CD4-positive, alpha-beta T cell treated with Interleukin-15 for 1 hour (primary cell): ENCODE results near the gene ZNF609.
A peak's percentile ranks its signal among the peaks of the same experiment; 100 is the strongest.

ENCODE experiments used
- DNase-seq: peaks from one replicate; pipeline ENCODE4 v3.0.0-alpha.2; 2020

The ZNF609 gene

GRCh38 chr15:64460206-64460723 lies at the start of gene ZNF609:
Gene ZNF609 (plus strand): TSS chr15:64460578. CDS start chr15:64499420, 38,842 bp downstream.
- peak; percentile 86 for DNase-seq

- DNase-seq, result no peak
Observed at GRCh38 chr15:64412216-64412615, 48.2 kb upstream of the ZNF609 start.

DNA sequence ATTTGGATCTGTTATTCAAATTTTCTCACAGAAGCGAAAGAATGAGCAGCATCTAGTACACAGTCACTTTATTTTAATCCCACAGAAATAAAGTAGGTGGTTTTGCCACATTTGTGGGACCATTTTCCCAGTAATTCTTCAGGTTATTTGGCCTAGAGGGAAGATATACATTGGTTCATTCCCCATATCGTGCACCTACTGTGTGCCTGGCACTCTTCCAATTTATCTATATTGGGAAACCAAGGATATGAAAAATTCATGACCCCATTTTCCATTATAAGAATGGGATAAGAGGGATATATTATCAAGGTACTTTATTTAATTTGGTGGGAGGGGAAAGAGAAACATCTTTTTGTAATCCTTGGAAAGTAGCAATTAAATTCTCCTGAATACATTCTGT lies 37.7 kb upstream of the ZNF609 start:
- no peak for DNase-seq

- no peak for DNase-seq
Observed at GRCh38 chr15:64423970-64424369, 36.4 kb upstream of the ZNF609 start.

- DNase-seq, result no peak
Observed at GRCh38 chr15:64425221-64425620, 35.2 kb upstream of the ZNF609 start.

GRCh38 chr15:64426845-64427465 lies 33.4 kb upstream of the ZNF609 start:
- DNase-seq, result no peak

GRCh38 chr15:64429448-64429847 lies 30.9 kb upstream of the ZNF609 start:
- no peak for DNase-seq

DNA sequence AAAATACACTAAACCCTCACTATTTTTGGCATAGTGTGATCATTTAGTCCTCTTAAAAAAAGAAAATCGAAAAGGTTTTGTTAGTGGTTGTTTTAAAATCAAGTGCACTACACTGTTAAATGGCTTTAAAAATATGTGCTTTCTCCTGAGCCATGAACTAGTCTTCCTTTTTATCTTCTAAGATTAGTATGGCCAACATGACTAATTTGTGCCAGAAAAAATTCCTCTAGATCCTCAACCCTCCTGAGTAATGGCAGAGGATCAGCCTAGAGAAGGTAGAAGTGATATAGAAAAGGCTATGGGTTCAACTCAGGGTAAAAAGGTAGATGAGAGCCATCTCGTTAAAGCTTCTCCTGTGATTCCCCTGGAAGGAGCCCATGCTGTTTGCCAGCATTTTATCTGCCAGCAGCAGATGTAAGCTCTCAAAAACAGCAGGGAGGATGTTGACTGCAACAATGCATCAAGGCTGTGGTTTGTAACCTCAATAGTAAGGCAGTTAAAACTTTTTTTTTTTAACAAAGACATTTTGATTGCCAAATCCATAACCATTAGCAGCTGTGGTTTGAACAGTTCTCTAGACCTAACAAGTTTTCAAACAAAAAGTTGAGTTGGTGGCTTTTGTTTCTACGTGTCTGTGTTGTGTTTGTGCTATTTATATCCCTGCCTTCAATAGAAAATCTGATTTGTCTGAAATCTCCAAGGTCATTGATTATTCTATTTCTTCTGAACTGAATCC lies 30.2 kb upstream of the ZNF609 start:
- DNase-seq, result peak; percentile 39

DNA sequence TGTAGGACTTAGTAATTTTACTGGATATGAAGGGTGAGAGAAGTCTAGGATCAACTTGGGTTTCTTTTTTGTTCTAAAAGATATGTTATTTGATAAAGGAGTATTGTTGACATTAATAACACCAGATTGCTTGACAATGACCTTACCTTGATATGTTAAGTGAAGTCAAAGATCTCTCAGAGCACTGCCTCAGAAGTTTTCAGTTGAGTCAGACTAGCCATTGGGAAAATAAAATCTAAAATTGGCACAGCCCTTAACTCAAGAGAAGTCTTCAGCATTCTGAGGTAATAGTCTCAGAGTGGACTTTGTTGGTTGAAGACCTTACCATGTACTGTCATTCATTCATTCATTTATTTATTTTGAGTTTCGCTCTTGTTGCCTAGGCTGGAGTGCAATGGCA lies 22.4 kb upstream of the ZNF609 start:
- DNase-seq, result no peak

- no peak for DNase-seq
Observed at GRCh38 chr15:64438653-64439447, 21.5 kb upstream of the ZNF609 start.

- DNase-seq, result no peak
Observed at GRCh38 chr15:64441852-64442251, 18.5 kb upstream of the ZNF609 start.

DNA sequence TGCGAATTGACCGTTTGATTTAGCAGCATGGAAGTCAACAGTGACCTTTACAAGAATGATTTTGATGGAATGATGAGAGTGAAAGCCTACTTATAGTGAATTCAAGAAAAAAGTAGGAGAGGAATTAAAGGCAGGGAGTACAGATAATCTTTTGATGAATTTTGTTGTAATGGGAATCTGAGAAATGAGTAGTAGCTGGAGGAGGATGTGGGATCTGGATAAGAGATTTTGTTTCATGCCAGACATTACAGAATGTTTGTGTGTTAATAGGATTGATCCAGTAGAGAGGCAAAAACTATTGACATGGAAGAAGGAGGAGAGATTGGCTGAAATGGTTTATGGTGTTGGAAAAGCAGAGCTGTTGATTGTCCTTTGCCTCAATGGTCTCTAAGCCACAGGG lies 17.4 kb upstream of the ZNF609 start:
- no peak for DNase-seq

- DNase-seq, result no peak
Observed at GRCh38 chr15:64443747-64444621, 16.4 kb upstream of the ZNF609 start.

- no peak for DNase-seq
Observed at GRCh38 chr15:64444836-64445235, 15.5 kb upstream of the ZNF609 start.

DNA sequence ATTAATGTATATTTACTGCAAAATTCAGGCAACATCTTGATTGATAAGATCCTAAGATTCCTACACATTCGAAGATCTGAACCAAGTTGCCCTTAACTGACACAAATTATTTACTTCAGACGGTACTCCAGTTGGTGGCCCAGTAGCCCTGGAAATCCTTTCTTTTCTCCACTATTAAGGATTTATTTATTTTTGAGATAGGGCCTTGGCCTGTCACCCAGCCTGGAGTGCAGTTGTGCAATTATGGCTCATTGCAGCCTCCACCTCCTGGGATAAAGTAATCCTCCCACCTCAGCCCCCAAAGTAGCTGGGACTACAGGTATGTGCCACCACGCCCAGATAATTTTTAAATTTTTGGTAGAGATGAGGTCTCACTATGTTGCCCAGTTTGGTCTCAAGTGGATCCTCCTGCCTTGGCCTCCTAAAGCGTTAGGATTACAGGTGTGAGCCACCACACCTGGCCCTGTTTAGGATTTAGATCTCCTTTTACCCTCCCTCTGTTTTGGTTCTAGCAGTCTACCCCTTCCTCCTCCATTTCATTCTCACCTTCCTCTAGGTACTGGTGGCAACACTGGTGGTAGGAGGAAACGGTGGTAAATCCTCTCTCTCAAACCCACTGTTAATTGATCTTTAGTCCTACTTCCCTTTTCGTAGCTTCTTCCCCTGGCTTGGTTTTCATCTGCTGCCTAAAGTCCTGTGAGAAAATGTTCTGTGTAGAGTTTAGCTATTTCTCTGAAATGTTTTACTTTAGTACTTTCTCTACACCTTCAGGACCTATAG lies 12.7 kb upstream of the ZNF609 start:
- DNase-seq, result no peak

DNA sequence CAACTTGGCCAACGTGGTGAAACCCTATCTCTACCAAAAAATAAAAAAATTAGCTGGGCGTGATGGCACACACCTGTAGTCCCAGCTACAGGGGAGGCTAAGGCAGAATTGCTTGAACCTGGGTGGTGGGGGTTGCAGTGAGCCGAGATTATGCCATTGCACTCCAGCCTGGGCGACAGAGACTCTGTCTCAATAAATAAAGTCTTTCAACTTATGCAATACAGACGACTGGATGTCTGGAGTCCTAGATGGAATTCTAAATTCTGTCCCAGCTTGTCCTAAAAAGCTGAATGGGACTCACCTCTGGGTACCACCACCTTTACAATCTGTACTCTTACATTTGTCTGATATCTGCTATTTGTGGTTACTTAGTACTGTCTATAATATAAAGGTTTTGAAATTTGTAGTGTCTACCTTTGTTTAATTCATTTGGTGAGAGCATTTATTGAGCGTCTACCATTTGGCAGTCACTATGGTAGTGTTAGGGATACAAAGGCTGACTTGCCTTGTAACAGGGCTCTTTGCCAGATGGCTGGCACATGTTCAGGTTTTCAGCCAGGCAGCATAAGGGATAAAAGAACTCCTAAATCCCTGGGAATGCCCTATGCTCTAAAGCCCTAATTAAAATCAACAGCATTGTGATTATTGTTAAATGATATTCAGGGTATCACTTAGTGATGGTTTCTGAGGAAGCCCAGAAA lies 7.2 kb upstream of the ZNF609 start:
- no peak for DNase-seq

DNA sequence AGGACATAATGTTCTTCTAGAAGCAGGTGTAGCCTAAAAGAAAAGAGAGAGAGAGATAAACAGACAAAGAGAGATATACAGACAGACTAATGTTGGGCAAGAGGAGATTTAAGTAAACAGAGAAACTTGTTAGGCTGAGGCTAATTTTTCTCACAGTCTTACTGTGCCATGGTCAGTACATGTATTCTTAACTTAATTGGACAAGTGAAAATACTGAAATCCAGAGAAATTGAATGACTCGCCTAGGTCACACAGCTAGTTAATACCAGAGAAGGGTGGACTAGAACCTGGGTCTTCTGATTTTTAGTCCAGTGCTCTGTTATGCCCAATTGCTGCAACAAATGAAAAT lies 6.7 kb upstream of the ZNF609 start:
- DNase-seq, result no peak

DNA sequence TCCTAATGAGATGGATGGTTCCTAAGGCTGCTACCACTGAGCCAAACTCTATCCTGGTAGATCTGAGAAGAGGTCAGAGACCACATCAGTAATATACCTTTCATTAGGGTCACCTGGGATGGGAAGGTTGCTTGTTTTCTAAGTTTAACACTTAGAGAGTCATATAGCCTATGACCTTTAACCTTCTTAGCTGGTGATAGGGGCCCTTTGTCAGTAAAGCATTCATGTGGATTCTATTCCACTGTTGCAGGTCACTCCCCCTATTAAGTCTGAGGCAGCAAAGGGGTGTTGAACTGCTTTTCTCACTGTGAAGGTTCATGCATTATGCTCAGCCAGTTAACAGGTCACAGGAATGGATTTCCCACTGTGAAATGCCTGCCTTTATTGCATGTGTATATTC lies 6.1 kb upstream of the ZNF609 start:
- DNase-seq, result no peak

GRCh38 chr15:64455961-64456371 lies 4.4 kb upstream of the ZNF609 start:
- no peak for DNase-seq

- no peak for DNase-seq
Observed at GRCh38 chr15:64456634-64457108, 3.7 kb upstream of the ZNF609 start.
